Activated naive CD8-positive, alpha-beta T cell treated with anti-CD3 and anti-CD28 coated beads, Interleukin-2, amount 50 U/mL, for 24 hours (primary cell): ENCODE data around the gene MAP2K6.
"Not testable (repeated sequence)": the region's sequence is repeated elsewhere in the genome, so short reads cannot be mapped to it uniquely, and the experiment has no call there.

ENCODE experiments used
- ATAC-seq: fragments of 150-1000 bp; cut with Tn5 transposase; one replicate; pipeline ENCODE4 v1.10.0; 2021
- DNase-seq: peaks from one replicate; pipeline ENCODE4 v3.0.0; 2021
- H3K27ac Mint-ChIP-seq: one replicate; pipeline ENCODE4 v1.8.0; 2021; ENCODE audit warnings: mild to moderate bottlenecking, mixed read lengths
- H3K27me3 Mint-ChIP-seq: one replicate; pipeline ENCODE4 v1.8.0; 2021; ENCODE audit warnings: mixed read lengths
- H3K36me3 Mint-ChIP-seq: one replicate; pipeline ENCODE4 v1.8.0; 2021; ENCODE audit warnings: low read depth, mixed read lengths
- H3K4me1 Mint-ChIP-seq: one replicate; pipeline ENCODE4 v1.8.0; 2021; ENCODE audit warnings: mixed read lengths
- H3K4me3 Mint-ChIP-seq: one replicate; pipeline ENCODE4 v1.8.0; 2021; ENCODE audit warnings: mild to moderate bottlenecking, moderate library complexity, mixed read lengths
- H3K9me3 Mint-ChIP-seq: one replicate; pipeline ENCODE4 v1.8.0; 2021; ENCODE audit warnings: mixed read lengths

MAP2K6 gene

DNA sequence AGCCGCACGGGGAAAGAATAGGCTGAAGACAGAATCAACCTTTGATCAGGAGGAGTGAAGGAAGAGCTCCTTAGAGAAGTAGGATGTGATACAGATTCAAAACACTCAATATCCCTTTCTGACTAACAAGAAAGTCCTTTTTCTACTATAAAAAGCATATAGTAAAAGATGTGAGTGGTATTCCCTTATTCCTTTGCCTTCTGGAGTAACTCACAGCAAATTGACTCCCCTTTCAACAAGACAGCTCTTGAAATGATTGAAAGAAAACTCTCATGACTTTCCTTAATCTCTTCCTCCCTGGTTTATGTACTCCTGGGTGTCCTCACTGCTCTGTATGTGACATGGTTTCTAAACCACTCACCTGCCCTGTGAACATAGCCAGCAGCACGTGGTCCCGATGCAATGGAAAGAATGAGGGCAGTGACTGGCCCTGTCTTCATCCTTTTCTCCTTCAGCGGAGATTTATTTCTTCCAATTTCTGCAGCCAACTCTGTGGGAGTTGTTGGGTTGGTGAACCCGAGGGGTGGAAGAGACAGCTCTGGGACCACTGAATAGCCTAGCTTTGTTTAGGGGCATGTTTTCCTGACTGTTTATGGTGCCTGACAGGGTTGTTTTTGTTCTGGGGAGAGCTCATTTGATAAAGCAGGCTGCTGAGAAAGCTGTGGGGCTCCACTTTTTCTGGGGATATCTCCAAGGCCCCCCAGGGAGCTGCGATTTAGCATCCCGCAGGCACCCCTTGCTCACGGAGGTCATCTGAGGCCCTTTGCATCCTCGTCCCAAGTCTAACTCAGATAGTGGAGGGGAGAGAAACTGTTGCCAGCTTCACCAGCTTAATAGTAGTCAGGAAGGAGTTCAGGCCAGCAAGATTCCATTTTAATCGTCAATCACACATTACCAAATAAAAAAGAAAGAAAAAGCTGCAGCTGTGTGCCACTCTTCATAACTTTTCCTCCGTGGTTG, 46.7 kb downstream of the MAP2K6 start:
- DNase-seq = no peak
- Mint-ChIP-seq H3K36me3 (no peaks in the 10 kb centered on the region), H3K27ac (no peak overlapping the region), H3K9me3 (no peaks in the 10 kb centered on the region), H3K27me3 (no peaks in the 10 kb centered on the region), H3K4me1 (peaks cover 3% of the 10 kb centered on the region), H3K4me3 (no peak overlapping the region)
- ATAC-seq = no peak

DNA sequence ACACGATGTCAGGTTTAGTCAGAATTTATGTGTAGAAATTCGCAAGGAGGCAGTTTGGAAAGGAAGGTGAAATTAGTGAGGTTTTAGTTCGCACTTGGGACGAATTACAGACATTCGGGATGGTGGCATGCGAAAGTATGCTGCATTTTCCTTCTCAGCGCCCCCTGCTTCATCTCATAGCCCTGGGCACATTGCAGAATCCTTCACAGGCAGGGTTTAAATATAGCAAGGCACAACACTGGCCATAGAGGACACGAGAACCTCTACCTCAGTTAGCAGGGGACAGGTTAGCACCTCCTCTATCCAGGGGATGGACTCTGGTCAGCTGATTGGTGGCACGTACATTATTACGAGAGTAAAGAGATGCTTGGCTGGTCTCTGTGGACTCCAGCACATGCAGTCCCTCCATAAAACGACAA, 47.5 kb downstream of the MAP2K6 start:
- Mint-ChIP-seq H3K9me3 (no peaks in the 10 kb centered on the region), H3K4me1 (peaks cover 3% of the 10 kb centered on the region), H3K27me3 (no peaks in the 10 kb centered on the region), H3K27ac (no peak overlapping the region), H3K36me3 (no peaks in the 10 kb centered on the region), H3K4me3 (no peak overlapping the region)
- DNase-seq (no peak), ATAC-seq (no peak)

DNA sequence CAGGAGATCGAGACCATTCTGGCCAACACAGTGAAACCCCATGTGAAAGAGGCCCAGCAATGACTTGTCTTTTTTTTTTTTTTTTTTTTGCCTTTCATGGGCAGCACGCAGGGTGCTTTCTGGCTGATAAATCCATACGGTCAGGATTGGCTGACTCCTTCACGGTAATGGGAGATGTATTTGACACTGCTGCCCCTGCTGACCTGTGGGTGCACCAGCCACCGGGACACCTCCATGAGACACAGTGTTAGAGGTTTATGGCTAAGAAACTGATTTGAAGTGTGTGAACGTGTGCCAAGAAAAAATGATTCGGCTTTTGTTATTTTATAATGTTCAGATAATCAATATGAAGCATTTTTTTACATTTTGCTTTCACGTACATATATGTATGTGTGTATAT, 48.4 kb downstream of the MAP2K6 start:
- H3K27ac Mint-ChIP-seq = no peak overlapping the region
- H3K4me1 Mint-ChIP-seq = peaks cover under 1% of the 10 kb centered on the region
- ATAC-seq = no peak
- H3K4me3 Mint-ChIP-seq = no peak overlapping the region
- H3K9me3 Mint-ChIP-seq = no peaks in the 10 kb centered on the region
- H3K27me3 Mint-ChIP-seq = no peaks in the 10 kb centered on the region
- DNase-seq = no peak
- H3K36me3 Mint-ChIP-seq = peaks cover under 1% of the 10 kb centered on the region

DNA sequence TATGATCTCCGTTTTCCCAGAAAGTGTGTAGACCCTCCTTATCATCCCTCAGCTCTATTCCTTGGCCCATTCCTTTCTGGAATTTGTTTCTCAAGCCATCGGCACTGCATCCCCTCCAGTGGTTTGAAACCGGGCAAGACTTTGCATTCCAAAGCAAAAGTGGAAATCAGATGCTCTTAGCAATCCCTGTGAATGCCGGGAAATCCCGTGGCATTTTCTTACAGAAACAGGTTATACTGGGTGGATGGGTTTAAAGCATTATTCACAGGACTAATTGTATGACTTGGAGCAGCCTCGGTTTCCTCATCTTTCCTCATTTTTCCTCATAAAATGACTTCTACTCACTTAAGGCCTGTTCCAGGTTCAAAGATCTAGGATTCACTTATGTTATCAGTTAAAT, 52.0 kb downstream of the MAP2K6 start:
- no peak for DNase-seq
- no peak overlapping the region for H3K27ac Mint-ChIP-seq
- no peak for ATAC-seq

DNA sequence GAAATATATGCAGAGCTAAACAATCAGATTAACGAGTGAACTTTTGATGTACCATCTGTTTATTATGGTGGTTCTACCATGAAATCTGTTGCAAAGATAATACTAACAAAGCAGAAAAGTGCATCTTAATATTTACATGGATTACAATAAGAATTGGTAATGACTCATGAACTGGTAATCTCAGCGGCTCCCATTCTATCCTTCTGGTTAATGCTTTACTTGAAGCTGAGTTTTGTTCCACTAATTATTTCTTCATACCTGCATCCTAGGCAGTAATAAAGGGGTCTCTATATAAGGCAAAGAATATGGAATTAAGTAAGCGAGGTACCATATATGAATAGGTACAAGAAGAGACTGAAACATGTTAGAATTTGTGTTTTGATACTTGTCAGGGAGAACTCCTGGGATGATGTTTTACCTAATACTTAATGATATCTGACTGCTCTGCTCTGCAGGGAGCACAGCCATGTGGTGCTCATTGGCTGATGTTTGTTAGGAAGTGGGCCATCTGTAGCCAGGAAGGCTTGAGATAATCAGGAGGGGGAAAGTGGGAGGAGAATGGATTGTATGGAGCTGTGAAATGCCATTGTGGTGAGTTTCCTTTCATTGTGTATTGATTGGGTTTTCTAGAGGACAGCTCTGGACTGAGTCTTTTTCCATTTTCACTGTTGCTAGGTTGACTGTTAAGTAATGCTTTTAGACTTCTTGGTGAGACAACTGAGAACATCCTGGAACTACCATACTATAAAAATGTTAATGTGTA, 52.6 kb downstream of the MAP2K6 start:
- H3K4me1 Mint-ChIP-seq = peaks cover 7% of the 10 kb centered on the region
- H3K4me3 Mint-ChIP-seq = no peak overlapping the region

More for the DNA sequence above, 52.0 kb downstream of the MAP2K6 start:
- H3K4me1 Mint-ChIP-seq = peaks cover 7% of the 10 kb centered on the region
- H3K27me3 Mint-ChIP-seq = no peaks in the 10 kb centered on the region
- peaks cover 4% of the 10 kb centered on the region for H3K36me3 Mint-ChIP-seq
- H3K9me3 Mint-ChIP-seq = no peaks in the 10 kb centered on the region
- no peak overlapping the region for H3K4me3 Mint-ChIP-seq

DNA sequence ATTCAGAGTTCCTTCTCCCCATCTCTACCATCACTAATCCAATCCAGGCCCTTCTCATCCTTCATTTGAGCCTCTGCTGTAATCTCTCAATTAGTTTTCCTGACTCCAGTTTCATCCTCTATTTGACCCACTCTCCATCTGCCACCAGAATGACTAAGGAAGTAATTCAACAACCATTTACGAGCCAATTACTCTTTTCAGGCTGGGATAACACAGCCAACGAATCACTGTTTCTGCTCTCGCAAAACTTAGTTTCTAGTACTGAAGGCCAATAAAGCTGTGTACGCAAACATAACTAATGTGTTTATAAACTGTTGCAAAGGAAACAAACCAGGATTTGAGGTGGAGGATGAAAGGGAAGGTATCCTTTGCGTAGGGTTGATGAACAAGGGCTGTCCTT, 53.7 kb downstream of the MAP2K6 start:
- no peak for ATAC-seq
- Mint-ChIP-seq H3K9me3 (no peaks in the 10 kb centered on the region), H3K36me3 (peaks cover 4% of the 10 kb centered on the region), H3K27ac (no peak overlapping the region), H3K4me1 (peaks cover 7% of the 10 kb centered on the region), H3K4me3 (no peak overlapping the region), H3K27me3 (no peaks in the 10 kb centered on the region)
- no peak for DNase-seq

More for the DNA sequence above, 52.6 kb downstream of the MAP2K6 start:
- Mint-ChIP-seq H3K27me3 (no peaks in the 10 kb centered on the region), H3K9me3 (no peaks in the 10 kb centered on the region), H3K36me3 (peaks cover 4% of the 10 kb centered on the region), H3K27ac (no peak overlapping the region)
- no peak for ATAC-seq
- no peak for DNase-seq

DNA sequence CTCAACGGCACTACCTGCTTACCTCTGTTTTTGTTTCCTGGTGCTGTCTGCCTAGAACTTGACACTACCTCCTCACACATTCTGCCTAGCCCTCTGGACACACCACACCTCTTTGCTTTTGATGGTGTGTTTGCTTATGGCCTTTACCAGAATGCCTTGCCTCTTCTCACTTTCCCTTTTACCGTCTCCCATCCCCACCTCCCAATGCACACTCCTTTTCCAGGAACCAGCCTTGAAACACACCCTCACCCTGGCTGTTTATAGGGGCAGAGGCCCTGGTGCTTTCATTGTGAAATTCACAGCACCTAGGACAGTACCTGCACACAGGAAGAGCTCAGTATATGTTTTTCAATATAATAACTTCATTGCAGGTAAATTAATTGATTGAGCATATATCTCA, 56.2 kb downstream of the MAP2K6 start:
- Mint-ChIP-seq H3K27me3 (no peaks in the 10 kb centered on the region), H3K36me3 (peaks cover 4% of the 10 kb centered on the region), H3K27ac (no peak overlapping the region), H3K9me3 (no peaks in the 10 kb centered on the region), H3K4me3 (no peak overlapping the region), H3K4me1 (peaks cover 7% of the 10 kb centered on the region)
- ATAC-seq (no peak), DNase-seq (no peak)

DNA sequence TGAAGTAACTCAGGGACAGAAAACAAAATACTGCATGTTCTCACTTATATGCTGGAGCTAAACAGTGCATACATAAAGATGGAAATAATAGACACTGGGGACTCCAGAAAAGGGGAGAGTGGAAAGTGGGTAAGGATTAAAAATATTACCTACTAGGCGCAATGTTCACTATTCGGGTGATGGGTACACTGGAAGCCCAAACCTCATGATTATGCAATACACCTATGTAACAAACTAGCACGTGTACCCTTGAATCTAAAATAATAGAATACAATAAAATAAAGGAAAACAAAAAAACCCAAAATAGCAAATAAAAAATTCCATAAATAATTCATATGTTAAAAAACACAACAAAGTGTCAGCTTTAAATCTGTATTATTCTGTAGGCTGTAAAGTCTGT, 56.9 kb downstream of the MAP2K6 start:
- no peak overlapping the region for H3K27ac Mint-ChIP-seq

DNA sequence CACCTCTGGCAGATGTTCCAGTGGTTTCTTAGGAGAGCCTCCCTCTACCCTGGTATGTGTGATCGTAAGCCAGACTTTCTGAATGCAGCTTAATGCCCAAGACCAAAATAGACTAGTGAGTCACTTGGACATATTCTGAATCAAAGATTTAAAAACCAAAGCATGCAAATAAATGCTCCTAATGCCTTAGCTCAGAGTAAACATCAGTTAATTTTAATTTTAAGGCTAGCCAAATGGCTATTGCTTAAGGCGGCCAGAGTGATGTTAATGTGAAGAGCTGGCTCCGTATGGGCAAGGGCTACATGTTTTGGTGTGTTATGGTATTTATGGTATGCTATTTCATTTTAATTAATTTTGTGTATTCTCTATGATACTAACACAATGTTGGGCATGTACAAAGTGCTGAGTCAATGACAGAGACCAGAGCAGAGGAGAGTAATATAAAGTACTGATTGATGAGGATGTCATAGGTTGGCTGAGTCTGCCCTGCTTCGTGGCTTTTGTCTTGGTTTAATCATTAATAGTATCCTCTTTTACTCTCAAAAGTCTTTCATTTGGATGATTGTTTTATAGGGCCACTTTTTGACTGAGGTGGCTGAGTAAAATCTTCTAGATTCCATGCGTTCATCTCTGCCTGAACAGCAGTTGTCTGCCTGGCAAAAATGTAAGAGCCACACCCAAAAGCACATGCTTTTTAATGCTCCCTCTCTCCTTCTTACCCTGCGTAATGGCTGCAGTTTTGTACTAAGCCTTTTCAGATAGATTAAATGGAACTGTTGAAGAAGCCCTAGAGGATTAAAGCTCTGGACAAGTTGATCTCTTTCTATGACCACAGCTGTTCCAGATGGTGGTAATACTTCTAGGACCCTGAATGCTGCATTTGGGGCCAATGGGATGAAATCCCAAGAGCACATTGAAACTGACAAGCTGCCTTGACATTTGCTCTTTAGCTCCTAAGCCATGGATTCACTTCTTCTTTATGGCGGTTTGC, 59.6 kb downstream of the MAP2K6 start:
- no peak overlapping the region for H3K27ac Mint-ChIP-seq
- no peaks in the 10 kb centered on the region for H3K9me3 Mint-ChIP-seq
- H3K4me3 Mint-ChIP-seq = no peak overlapping the region
- DNase-seq (no peak), ATAC-seq (no peak)
- H3K4me1 Mint-ChIP-seq = peaks cover 10% of the 10 kb centered on the region
- H3K27me3 Mint-ChIP-seq = no peaks in the 10 kb centered on the region
- no peaks in the 10 kb centered on the region for H3K36me3 Mint-ChIP-seq

More for the DNA sequence above, 56.9 kb downstream of the MAP2K6 start:
- DNase-seq = no peak
- peaks cover 4% of the 10 kb centered on the region for H3K36me3 Mint-ChIP-seq
- no peak for ATAC-seq
- H3K27me3 Mint-ChIP-seq = no peaks in the 10 kb centered on the region
- H3K4me3 Mint-ChIP-seq = no peak overlapping the region
- H3K4me1 Mint-ChIP-seq = peaks cover 7% of the 10 kb centered on the region
- no peaks in the 10 kb centered on the region for H3K9me3 Mint-ChIP-seq

DNA sequence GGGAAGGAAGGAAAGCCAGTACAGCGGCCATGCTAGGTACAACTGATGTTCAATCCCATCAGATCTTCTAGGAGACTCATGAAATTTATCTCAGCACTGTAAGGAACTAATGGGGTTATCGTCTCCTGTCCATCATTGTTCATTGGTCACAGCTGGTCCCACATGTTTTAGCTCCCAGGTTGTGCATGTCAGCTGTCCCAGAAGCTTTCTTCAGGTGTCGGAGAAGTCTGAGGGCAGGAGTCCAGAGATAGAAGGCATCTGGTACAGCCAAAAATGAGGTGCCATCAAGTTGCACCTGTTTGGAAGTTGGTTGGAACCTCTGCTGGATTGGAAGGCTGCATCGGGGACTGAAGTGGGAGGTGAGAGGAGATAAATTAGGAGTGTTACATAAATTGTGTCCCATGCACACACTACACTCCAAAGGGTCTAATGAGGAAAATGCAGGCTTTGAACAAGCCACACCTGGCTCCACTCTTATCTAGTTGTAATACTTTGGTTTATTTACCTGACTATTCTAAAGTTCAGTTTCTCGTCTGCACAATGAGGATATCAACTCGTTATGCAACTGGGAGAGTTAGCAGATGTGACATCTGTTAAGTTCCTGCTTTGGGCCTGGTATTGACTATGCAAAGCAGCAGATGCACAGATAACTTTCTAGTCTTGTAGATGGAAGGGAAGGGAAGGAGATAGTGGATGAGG, 62.9 kb downstream of the MAP2K6 start:
- H3K4me3 Mint-ChIP-seq = no peak overlapping the region
- no peak for ATAC-seq
- H3K27ac Mint-ChIP-seq = no peak overlapping the region
- no peaks in the 10 kb centered on the region for H3K27me3 Mint-ChIP-seq
- H3K36me3 Mint-ChIP-seq = no peaks in the 10 kb centered on the region
- H3K9me3 Mint-ChIP-seq = no peaks in the 10 kb centered on the region
- H3K4me1 Mint-ChIP-seq = peaks cover 3% of the 10 kb centered on the region
- no peak for DNase-seq

DNA sequence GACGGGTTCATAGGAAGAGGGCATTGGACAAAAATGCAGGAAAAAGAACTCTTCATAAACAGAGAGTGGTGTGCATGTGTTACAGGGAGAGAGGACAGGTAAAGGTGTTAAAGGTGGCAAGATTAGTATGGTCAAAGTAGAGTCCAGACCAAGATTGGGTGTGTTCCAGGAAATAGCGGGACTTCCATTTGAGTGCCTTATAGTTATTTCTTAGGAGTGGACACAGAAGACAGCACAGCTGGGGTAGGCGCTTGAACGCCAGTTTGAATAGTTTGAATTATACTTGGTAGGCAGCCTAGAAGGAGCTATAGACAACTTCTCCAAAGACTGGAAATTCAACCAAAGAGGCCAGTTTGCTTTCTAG, 63.4 kb downstream of the MAP2K6 start:
- no peak overlapping the region for H3K4me3 Mint-ChIP-seq
- no peak overlapping the region for H3K27ac Mint-ChIP-seq
- H3K36me3 Mint-ChIP-seq = no peaks in the 10 kb centered on the region
- DNase-seq = no peak
- H3K4me1 Mint-ChIP-seq = peaks cover 3% of the 10 kb centered on the region
- no peaks in the 10 kb centered on the region for H3K9me3 Mint-ChIP-seq
- H3K27me3 Mint-ChIP-seq = no peaks in the 10 kb centered on the region
- ATAC-seq = no peak

DNA sequence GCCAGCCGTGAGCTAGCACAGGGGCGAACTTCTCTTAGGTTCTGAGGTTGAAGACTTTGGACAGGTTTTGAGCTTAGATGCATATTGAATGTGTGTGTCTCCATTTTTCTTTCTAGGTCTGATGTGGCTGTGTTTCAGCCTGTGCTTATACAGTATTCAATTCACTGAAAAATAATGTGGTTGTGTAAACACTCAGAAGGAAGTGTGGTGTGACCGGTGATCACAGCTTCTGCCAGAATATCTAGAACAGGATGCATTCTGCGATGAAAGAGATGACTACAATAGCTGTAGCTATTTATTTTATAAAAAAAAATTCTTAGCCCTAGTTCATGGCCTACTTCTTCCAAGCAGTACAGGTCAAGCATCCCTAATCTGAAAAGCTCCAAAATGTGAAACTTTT, 64.4 kb downstream of the MAP2K6 start:
- Mint-ChIP-seq H3K27me3 (no peaks in the 10 kb centered on the region), H3K4me1 (peaks cover 3% of the 10 kb centered on the region), H3K36me3 (no peaks in the 10 kb centered on the region), H3K9me3 (no peaks in the 10 kb centered on the region), H3K27ac (no peak overlapping the region), H3K4me3 (no peak overlapping the region)
- ATAC-seq (no peak), DNase-seq (no peak)

DNA sequence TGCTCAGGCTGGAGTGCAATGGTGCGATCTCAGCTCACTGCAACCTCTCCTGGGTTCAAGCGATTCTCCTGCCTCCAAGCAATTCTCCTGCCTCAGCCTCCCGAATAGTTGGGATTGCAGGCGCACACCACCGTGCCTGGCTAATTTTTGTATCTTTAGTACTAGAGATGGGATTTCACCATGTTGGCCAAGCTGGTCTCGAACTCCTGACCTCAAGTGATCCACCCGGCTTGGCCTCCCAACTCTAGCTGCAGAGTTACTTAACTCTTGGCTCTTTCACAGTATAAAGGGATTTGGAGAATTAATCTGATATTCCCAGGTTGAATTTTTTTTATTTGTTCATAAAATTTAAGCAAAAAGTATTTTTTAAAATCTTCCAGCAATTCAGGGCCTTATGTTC, 65.3 kb downstream of the MAP2K6 start:
- not testable (repeated sequence) for ATAC-seq, H3K9me3 Mint-ChIP-seq, H3K27me3 Mint-ChIP-seq, H3K27ac Mint-ChIP-seq, DNase-seq, H3K4me1 Mint-ChIP-seq, H3K36me3 Mint-ChIP-seq, H3K4me3 Mint-ChIP-seq

DNA sequence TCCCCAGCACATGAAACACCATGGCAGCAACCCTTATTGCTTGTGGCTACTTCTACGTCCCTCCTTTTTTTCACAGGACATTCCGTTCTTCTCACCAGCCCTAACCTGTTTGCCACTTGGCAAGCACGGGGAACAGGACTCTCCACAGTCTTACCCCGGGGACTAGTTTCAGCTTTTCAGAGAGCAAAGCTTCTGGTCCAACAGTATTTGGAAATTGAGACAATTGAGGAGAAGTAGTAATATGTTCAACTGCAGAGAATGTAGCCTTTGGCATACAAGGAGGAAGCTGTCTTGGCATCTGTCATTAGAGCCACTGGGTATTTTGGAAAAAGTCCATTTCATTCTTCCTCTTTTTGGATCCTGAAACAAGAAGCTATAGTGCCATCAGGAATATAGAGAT, 65.7 kb downstream of the MAP2K6 start:
- H3K4me3 Mint-ChIP-seq = no peak overlapping the region
- DNase-seq (no peak), ATAC-seq (no peak)
- no peaks in the 10 kb centered on the region for H3K9me3 Mint-ChIP-seq
- peaks cover 3% of the 10 kb centered on the region for H3K4me1 Mint-ChIP-seq
- H3K27ac Mint-ChIP-seq = no peak overlapping the region
- no peaks in the 10 kb centered on the region for H3K36me3 Mint-ChIP-seq
- no peaks in the 10 kb centered on the region for H3K27me3 Mint-ChIP-seq
